GM21737 (cell line): ENCODE measurements around the gene RASIP1.
"Not testable (repeated sequence)": the region's sequence is repeated elsewhere in the genome, so short reads cannot be mapped to it uniquely, and the experiment has no call there.

Source experiments
- ATAC-seq: cut with Tn5 transposase; IDR thresholded peaks from one replicate; pipeline ENCODE4 v1.9.1; 2021; ENCODE audit warnings: mild to moderate bottlenecking, moderate library complexity; ENCODE audit not compliant: unreplicated experiment

RASIP1 gene

GRCh38 chr19:48713041-48713863, 27.2 kb downstream of the RASIP1 start:
- no peak for ATAC-seq

GRCh38 chr19:48711106-48711662, 29.2 kb downstream of the RASIP1 start:
- ATAC-seq = no peak

- ATAC-seq = no peak
Measured at GRCh38 chr19:48708471-48708870, 31.9 kb downstream of the RASIP1 start.

GRCh38 chr19:48705431-48705830, 35.0 kb downstream of the RASIP1 start:
- ATAC-seq = no peak

- ATAC-seq = no peak
Measured at GRCh38 chr19:48703316-48703715, 37.1 kb downstream of the RASIP1 start.

- no peak for ATAC-seq
Measured at GRCh38 chr19:48702701-48703100, 37.7 kb downstream of the RASIP1 start.

- ATAC-seq = no peak
Measured at GRCh38 chr19:48698046-48698445, 42.4 kb downstream of the RASIP1 start.

- ATAC-seq = no peak
Measured at GRCh38 chr19:48696353-48697010, 43.9 kb downstream of the RASIP1 start.

GRCh38 chr19:48695743-48696352, 44.6 kb downstream of the RASIP1 start, which contains the start of gene FUT2:
Gene FUT2, plus strand, starts transcription at chr19:48695971. Its CDS starts 6,986 bp downstream, at chr19:48702957.
- no peak for ATAC-seq

- ATAC-seq = not testable (repeated sequence)
Measured at GRCh38 chr19:48693629-48694028, 46.8 kb downstream of the RASIP1 start.

GRCh38 chr19:48689449-48689848, 51.0 kb downstream of the RASIP1 start:
- no peak for ATAC-seq

GRCh38 chr19:48687776-48688175, 52.6 kb downstream of the RASIP1 start:
- ATAC-seq = no peak

GRCh38 chr19:48686637-48687036, 53.8 kb downstream of the RASIP1 start:
- ATAC-seq = not testable (repeated sequence)

GRCh38 chr19:48686088-48686487, 54.3 kb downstream of the RASIP1 start:
- no peak for ATAC-seq

- ATAC-seq = no peak
Measured at GRCh38 chr19:48685583-48685982, 54.8 kb downstream of the RASIP1 start.

GRCh38 chr19:48683349-48683748, 57.1 kb downstream of the RASIP1 start:
- ATAC-seq = no peak

GRCh38 chr19:48681127-48681470, 59.3 kb downstream of the RASIP1 start:
- no peak for ATAC-seq

GRCh38 chr19:48680436-48681126, 59.8 kb downstream of the RASIP1 start:
- no peak for ATAC-seq

GRCh38 chr19:48680006-48680405, 60.4 kb downstream of the RASIP1 start:
- ATAC-seq = not testable (repeated sequence)

- ATAC-seq = no peak
Measured at GRCh38 chr19:48678201-48678600, 62.2 kb downstream of the RASIP1 start.

- no peak for ATAC-seq
Measured at GRCh38 chr19:48676887-48677286, 63.5 kb downstream of the RASIP1 start.
